ENCODE data around the gene KCNJ6. TPM values are rescaled to one million over a fixed set of nuclear protein-coding genes. Genes with fewer than 3 reads are reported as not detected.

The KCNJ6 gene
- total RNA-seq, 1 donor: 0.36 TPM

DNA sequence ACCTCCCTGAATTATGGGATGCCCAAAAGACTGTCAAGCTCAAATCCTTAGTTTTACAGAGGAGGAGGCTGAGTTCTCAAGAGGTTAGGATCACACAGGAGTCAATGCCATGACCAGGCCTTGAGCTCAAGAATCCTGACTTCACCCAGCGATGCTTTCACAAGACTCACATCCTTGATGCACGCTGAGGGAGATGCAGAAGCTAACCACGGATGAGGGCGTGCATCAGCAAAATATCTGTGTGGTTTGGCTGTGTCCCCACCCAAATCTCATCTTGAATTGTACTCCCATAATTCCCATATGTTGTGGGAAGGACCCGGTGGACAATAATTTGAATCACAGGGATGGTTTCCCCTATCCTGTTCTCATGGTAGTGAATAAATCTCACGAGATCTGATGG is 133.2 kb downstream of the KCNJ6 start:
- H3K9me3 ChIP-seq (ENCODE audit: low read depth, low read length): peaks cover 4% of the 10 kb centered on the region
- H3K27ac ChIP-seq (ENCODE audit: low read depth, low read length): peak overlapping the region; percentile 27
- H3K4me2 ChIP-seq (ENCODE audit: insufficient read depth, low read length): no peak overlapping the region
- H3K27me3 ChIP-seq (ENCODE audit: insufficient read depth, low read length): peaks cover 2% of the 10 kb centered on the region
- H3K36me3 ChIP-seq (ENCODE audit: insufficient read depth, low read length): no peaks in the 10 kb centered on the region
- H3K79me2 ChIP-seq (ENCODE audit: insufficient read depth, low read length): no peaks in the 10 kb centered on the region
- DNase-seq (ENCODE audit: insufficient read length, low spot score, missing footprints): no peak
- no peak for TF ChIP-seq CTCF (IDR thresholded peaks at IDR 0.05; ENCODE audit: extremely low read depth, low read depth, low read length)
- H3K4me1 ChIP-seq (ENCODE audit: insufficient read depth, low read length): peaks cover 32% of the 10 kb centered on the region
- no peaks in the 10 kb centered on the region for H4K20me1 ChIP-seq (ENCODE audit: insufficient read depth, low read length)
- H3K4me3 ChIP-seq (ENCODE audit: insufficient read depth, low read length): no peak overlapping the region
- no peak overlapping the region for H2AFZ ChIP-seq (ENCODE audit: low read length)

- Histone ChIP-seq H2AFZ (ENCODE audit: low read length) (no peak overlapping the region), H3K4me2 (ENCODE audit: insufficient read depth, low read length) (no peak overlapping the region), H3K36me3 (ENCODE audit: insufficient read depth, low read length) (no peaks in the 10 kb centered on the region), H3K4me3 (ENCODE audit: insufficient read depth, low read length) (no peak overlapping the region), H3K27ac (ENCODE audit: low read depth, low read length) (no peak overlapping the region), H3K27me3 (ENCODE audit: insufficient read depth, low read length) (peaks cover 8% of the 10 kb centered on the region), H3K9me3 (ENCODE audit: low read depth, low read length) (peaks cover 4% of the 10 kb centered on the region), H3K4me1 (ENCODE audit: insufficient read depth, low read length) (peaks cover 15% of the 10 kb centered on the region), H3K79me2 (ENCODE audit: insufficient read depth, low read length) (no peaks in the 10 kb centered on the region), H4K20me1 (ENCODE audit: insufficient read depth, low read length) (no peaks in the 10 kb centered on the region)
- peak; percentile 34 for DNase-seq (ENCODE audit: insufficient read length, low spot score, missing footprints)
- no peak for TF ChIP-seq CTCF (IDR thresholded peaks at IDR 0.05; ENCODE audit: extremely low read depth, low read depth, low read length)
Observed at GRCh38 chr21:37780991-37781983, 135.0 kb downstream of the KCNJ6 start.

- Histone ChIP-seq H3K4me2 (ENCODE audit: insufficient read depth, low read length) (no peak overlapping the region), H2AFZ (ENCODE audit: low read length) (no peak overlapping the region), H3K27me3 (ENCODE audit: insufficient read depth, low read length) (peaks cover 5% of the 10 kb centered on the region), H4K20me1 (ENCODE audit: insufficient read depth, low read length) (no peaks in the 10 kb centered on the region), H3K27ac (ENCODE audit: low read depth, low read length) (no peak overlapping the region), H3K36me3 (ENCODE audit: insufficient read depth, low read length) (no peaks in the 10 kb centered on the region), H3K79me2 (ENCODE audit: insufficient read depth, low read length) (no peaks in the 10 kb centered on the region), H3K9me3 (ENCODE audit: low read depth, low read length) (no peaks in the 10 kb centered on the region), H3K4me1 (ENCODE audit: insufficient read depth, low read length) (no peaks in the 10 kb centered on the region), H3K4me3 (ENCODE audit: insufficient read depth, low read length) (no peak overlapping the region)
- DNase-seq (ENCODE audit: insufficient read length, low spot score, missing footprints): no peak
- TF ChIP-seq CTCF (IDR thresholded peaks at IDR 0.05; ENCODE audit: extremely low read depth, low read depth, low read length): no peak
Observed at GRCh38 chr21:37771181-37771580, 145.1 kb downstream of the KCNJ6 start.

DNA sequence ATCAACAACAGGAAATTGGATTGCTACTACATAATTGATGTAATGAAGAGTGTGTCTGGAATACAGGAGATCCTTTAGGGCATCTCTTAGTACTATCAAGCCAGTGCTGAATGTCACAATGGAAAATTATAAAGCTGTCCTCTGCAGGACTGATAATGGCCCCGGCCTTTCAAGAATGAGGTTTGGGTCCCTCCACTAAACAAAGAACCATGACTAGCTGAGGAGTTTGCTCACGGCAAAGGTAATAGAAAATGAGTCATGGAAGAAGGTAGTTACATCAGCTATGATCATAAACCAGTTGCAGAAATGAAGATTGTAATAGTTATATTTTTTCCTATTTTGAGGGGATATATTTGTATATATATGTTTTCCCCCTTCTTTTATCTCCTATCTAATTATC is 145.8 kb downstream of the KCNJ6 start:
- Histone ChIP-seq H3K27me3 (ENCODE audit: insufficient read depth, low read length) (peaks cover 5% of the 10 kb centered on the region), H3K79me2 (ENCODE audit: insufficient read depth, low read length) (no peaks in the 10 kb centered on the region), H2AFZ (ENCODE audit: low read length) (no peak overlapping the region), H3K4me1 (ENCODE audit: insufficient read depth, low read length) (no peaks in the 10 kb centered on the region), H3K27ac (ENCODE audit: low read depth, low read length) (no peak overlapping the region), H3K4me2 (ENCODE audit: insufficient read depth, low read length) (no peak overlapping the region), H3K36me3 (ENCODE audit: insufficient read depth, low read length) (no peaks in the 10 kb centered on the region), H3K4me3 (ENCODE audit: insufficient read depth, low read length) (no peak overlapping the region), H4K20me1 (ENCODE audit: insufficient read depth, low read length) (no peaks in the 10 kb centered on the region), H3K9me3 (ENCODE audit: low read depth, low read length) (no peaks in the 10 kb centered on the region)
- no peak for DNase-seq (ENCODE audit: insufficient read length, low spot score, missing footprints)
- TF ChIP-seq CTCF (IDR thresholded peaks at IDR 0.05; ENCODE audit: extremely low read depth, low read depth, low read length): no peak
